GM19324 (cell line): ENCODE data around the gene HOXC12.

ENCODE experiments used
- ATAC-seq: cut with Tn5 transposase; IDR thresholded peaks from one replicate; pipeline ENCODE4 v1.9.1; 2021; ENCODE audit warnings: mild to moderate bottlenecking, moderate library complexity; ENCODE audit not compliant: unreplicated experiment, low FRiP score

The HOXC12 gene

GRCh38 chr12:53982648-53983567, 28.2 kb downstream of the HOXC12 start:
- ATAC-seq, result no peak

GRCh38 chr12:53983568-53983949, 28.9 kb downstream of the HOXC12 start:
- no peak for ATAC-seq

- no peak for ATAC-seq
Observed at GRCh38 chr12:53983950-53984572, 29.4 kb downstream of the HOXC12 start.

GRCh38 chr12:53984901-53985691, 30.4 kb downstream of the HOXC12 start, which contains the start of gene HOXC10:
HOXC10 (plus strand) TSS chr12:53985146; CDS start chr12:53985260, 114 bp downstream.
- ATAC-seq, result no peak

GRCh38 chr12:53985692-53985993, 30.9 kb downstream of the HOXC12 start:
- ATAC-seq, result no peak

GRCh38 chr12:53985994-53986685, 31.4 kb downstream of the HOXC12 start:
- ATAC-seq, result no peak

- no peak for ATAC-seq
Observed at GRCh38 chr12:53986686-53987483, 32.2 kb downstream of the HOXC12 start.

GRCh38 chr12:53987787-53988230, 33.1 kb downstream of the HOXC12 start:
- no peak for ATAC-seq

GRCh38 chr12:53988541-53989226, 34.0 kb downstream of the HOXC12 start:
- ATAC-seq, result no peak

GRCh38 chr12:53989227-53990113, 34.8 kb downstream of the HOXC12 start:
- no peak for ATAC-seq

- ATAC-seq, result no peak
Observed at GRCh38 chr12:53990311-53991076, 35.8 kb downstream of the HOXC12 start.

GRCh38 chr12:53991077-53991460, 36.4 kb downstream of the HOXC12 start:
- no peak for ATAC-seq

- no peak for ATAC-seq
Observed at GRCh38 chr12:53992377-53992889, 37.7 kb downstream of the HOXC12 start.

GRCh38 chr12:53993162-53994008, 38.7 kb downstream of the HOXC12 start:
- no peak for ATAC-seq

GRCh38 chr12:53994009-53994263, 39.2 kb downstream of the HOXC12 start:
- ATAC-seq, result no peak

- ATAC-seq, result no peak
Observed at GRCh38 chr12:53994264-53995001, 39.7 kb downstream of the HOXC12 start.
